Liver (tissue), 2 donors: ENCODE measurements around the gene CAV1.

Experiments
- CTCF ChIP-seq: fragments of 150-350 bp; IDR thresholded peaks from 2 replicates; pipeline ENCODE4 v1.5.1; 2017; ENCODE audit warnings: improper control_type of control experiment, low read depth, low read length; ENCODE audit not compliant: missing input control
- MAX ChIP-seq: IDR thresholded peaks from 2 replicates; pipeline ENCODE4 v1.6.1; 2016; ENCODE audit warnings: antibody characterized with exemption
- donor health status: healthy.

GRCh38 chr7:116557901-116558300 is 33.1 kb downstream of the CAV1 start:
- TF ChIP-seq MAX (no peak), CTCF (no peak)
